ENCODE data around the gene NCAPG. TPM values are rescaled to one million over a fixed set of nuclear protein-coding genes. Genes with fewer than 3 reads are reported as not detected.
"Not testable (repeated sequence)": the region's sequence is repeated elsewhere in the genome, so short reads cannot be mapped to it uniquely, and the experiment has no call there.

Gene NCAPG
- total RNA-seq, 2 donors from 2014 or later: 0.26 to 0.33 TPM

GRCh38 chr4:17814140-17814539 is 3.4 kb downstream of the NCAPG start:
- no peaks in the 10 kb centered on the region for H3K36me3 ChIP-seq (replicated peaks in 1 of 2; ENCODE audit: insufficient read depth in 1 of 2, low read depth in 2 of 2)
- H3K9me3 ChIP-seq: no peaks in the 10 kb centered on the region
- peaks cover 5% of the 10 kb centered on the region for H3K4me1 ChIP-seq
- no peak overlapping the region for H3K27ac ChIP-seq
- intact Hi-C loops (cut with DNase I): loop anchor here (10.0 kb wide), 1 partner anchor 781 kb away; no protein-coding TSS in a partner anchor
- DNase-seq (peak in 1 of 4 donors; percentile 18), ATAC-seq (no peak)
- WGBS, 2 donors: 72 to 79% methylated on average over 3 of the region's 3 CpGs
- H3K27me3 ChIP-seq: no peaks in the 10 kb centered on the region
- TF ChIP-seq CTCF (IDR thresholded peaks at IDR 0.05) (no peak), POLR2A (IDR thresholded peaks at IDR 0.05) (no peak)
- H3K4me3 ChIP-seq: no peak overlapping the region

GRCh38 chr4:17816142-17816541 is 5.4 kb downstream of the NCAPG start:
- H3K4me3 ChIP-seq: no peak overlapping the region
- DNase-seq (no peak), ATAC-seq (no peak)
- intact Hi-C loops (cut with DNase I): loop anchor here (10.0 kb wide), 1 partner anchor 779 kb away; no protein-coding TSS in a partner anchor
- TF ChIP-seq CTCF (IDR thresholded peaks at IDR 0.05) (no peak), POLR2A (IDR thresholded peaks at IDR 0.05) (no peak)
- no peaks in the 10 kb centered on the region for H3K9me3 ChIP-seq
- H3K4me1 ChIP-seq: no peaks in the 10 kb centered on the region
- no peaks in the 10 kb centered on the region for H3K27me3 ChIP-seq
- no peak overlapping the region for H3K27ac ChIP-seq
- WGBS, 2 donors: 96% methylated on average over 12 of the region's 12 CpGs
- H3K36me3 ChIP-seq (replicated peaks in 1 of 2; ENCODE audit: insufficient read depth in 1 of 2, low read depth in 2 of 2): no peaks in the 10 kb centered on the region

- Histone ChIP-seq H3K36me3 (replicated peaks in 1 of 2; ENCODE audit: insufficient read depth in 1 of 2, low read depth in 2 of 2) (no peaks in the 10 kb centered on the region), H3K27me3 (no peaks in the 10 kb centered on the region), H3K9me3 (no peaks in the 10 kb centered on the region), H3K4me1 (no peaks in the 10 kb centered on the region), H3K4me3 (no peak overlapping the region), H3K27ac (no peak overlapping the region)
- WGBS, 2 donors: 52 to 55% methylated on average over 5 of the region's 5 CpGs
- DNase-seq (no peak), ATAC-seq (peak; percentile 72)
- TF ChIP-seq CTCF (IDR thresholded peaks at IDR 0.05): peak; percentile 24 to 68 (median 61)
- TF ChIP-seq POLR2A (IDR thresholded peaks at IDR 0.05): no peak
- intact Hi-C loops (cut with DNase I): loop anchor here (10.0 kb wide), 1 partner anchor 778 kb away; no protein-coding TSS in a partner anchor
These were observed 6.2 kb downstream of the NCAPG start for GRCh38 chr4:17817027-17817426.

- intact Hi-C loops (cut with DNase I): no loop called here
- H3K4me1 ChIP-seq: no peaks in the 10 kb centered on the region
- no peaks in the 10 kb centered on the region for H3K9me3 ChIP-seq
- no peak for DNase-seq
- H3K36me3 ChIP-seq (replicated peaks in 1 of 2; ENCODE audit: insufficient read depth in 1 of 2, low read depth in 2 of 2): no peaks in the 10 kb centered on the region
- TF ChIP-seq CTCF (IDR thresholded peaks at IDR 0.05): no peak
- H3K27me3 ChIP-seq: no peaks in the 10 kb centered on the region
- no peak overlapping the region for H3K4me3 ChIP-seq
- WGBS, 2 donors: 63 to 83% methylated on average over 1 of the region's 1 CpG
- H3K27ac ChIP-seq: no peak overlapping the region
- no peak for ATAC-seq
These were observed 13.3 kb downstream of the NCAPG start for GRCh38 chr4:17823871-17824669.

GRCh38 chr4:17846266-17846665 is 35.5 kb downstream of the NCAPG start:
- H3K36me3 ChIP-seq (replicated peaks in 1 of 2; ENCODE audit: insufficient read depth in 1 of 2, low read depth in 2 of 2): no peaks in the 10 kb centered on the region
- H3K27me3 ChIP-seq: no peaks in the 10 kb centered on the region
- H3K9me3 ChIP-seq: no peaks in the 10 kb centered on the region
- no peak for DNase-seq
- no peak overlapping the region for H3K4me3 ChIP-seq
- 85 to 93% methylated on average over 2 of the region's 2 CpGs for WGBS, 2 donors
- no peak overlapping the region for H3K27ac ChIP-seq
- TF ChIP-seq POLR2A (IDR thresholded peaks at IDR 0.05): no peak
- no peak for TF ChIP-seq CTCF (IDR thresholded peaks at IDR 0.05)
- intact Hi-C loops (cut with DNase I): no loop called here
- no peak for ATAC-seq
- no peaks in the 10 kb centered on the region for H3K4me1 ChIP-seq

GRCh38 chr4:17850295-17850694 is 39.5 kb downstream of the NCAPG start:
- H3K4me1 ChIP-seq; H3K4me3 ChIP-seq; DNase-seq; H3K27ac ChIP-seq; intact Hi-C loops (cut with DNase I); ATAC-seq; H3K9me3 ChIP-seq; H3K27me3 ChIP-seq; H3K36me3 ChIP-seq (replicated peaks in 1 of 2; ENCODE audit: insufficient read depth in 1 of 2, low read depth in 2 of 2): not testable (repeated sequence)
- WGBS, 2 donors: 100% methylated on average over 1 of the region's 1 CpG

All from body of pancreas (tissue), 4 donors.